Activated CD8-positive, alpha-beta memory T cell treated with anti-CD3 and anti-CD28 coated beads, Interleukin-2, amount 50 U/mL, for 4 hours (primary cell): Measurements from ENCODE around the gene ADIPOR2.

Experiments
- DNase-seq: peaks from one replicate; pipeline ENCODE4 v3.0.0-alpha.2; 2020

ADIPOR2 gene

DNA sequence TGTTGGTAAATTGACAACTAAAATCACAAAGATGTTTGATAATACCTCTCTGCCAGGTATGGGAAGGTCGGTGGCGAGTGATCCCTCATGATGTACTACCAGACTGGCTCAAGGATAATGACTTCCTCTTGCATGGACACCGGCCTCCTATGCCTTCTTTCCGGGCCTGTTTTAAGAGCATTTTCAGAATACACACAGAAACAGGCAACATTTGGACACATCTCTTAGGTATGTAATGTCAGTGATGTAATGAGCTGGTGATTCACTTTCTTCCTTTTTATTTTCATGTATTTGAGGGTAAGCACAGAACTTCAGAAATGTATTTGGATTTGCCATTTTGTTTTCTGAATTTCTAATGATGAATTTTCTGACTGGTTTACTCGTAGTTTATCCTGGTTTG is 86.9 kb downstream of the ADIPOR2 start:
- DNase-seq = no peak

DNA sequence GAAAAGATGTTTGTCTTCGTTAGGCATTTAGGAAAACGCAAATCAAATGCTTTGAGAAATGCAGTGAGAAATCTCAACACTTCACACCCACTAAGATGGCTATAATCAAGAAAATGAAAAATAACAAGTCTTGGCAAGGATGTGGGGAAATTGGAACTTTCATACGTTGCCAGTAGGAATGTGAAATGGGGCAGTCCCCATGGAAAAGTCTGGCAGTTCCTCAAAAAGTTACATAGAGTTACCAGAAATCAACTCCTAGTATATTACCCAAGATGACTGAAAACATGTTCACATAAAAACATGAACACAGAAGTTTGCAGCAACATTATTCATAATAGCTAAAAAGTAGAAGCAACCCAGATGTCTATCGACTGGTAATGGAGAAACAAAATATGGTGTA is 88.0 kb downstream of the ADIPOR2 start:
- no peak for DNase-seq

DNA sequence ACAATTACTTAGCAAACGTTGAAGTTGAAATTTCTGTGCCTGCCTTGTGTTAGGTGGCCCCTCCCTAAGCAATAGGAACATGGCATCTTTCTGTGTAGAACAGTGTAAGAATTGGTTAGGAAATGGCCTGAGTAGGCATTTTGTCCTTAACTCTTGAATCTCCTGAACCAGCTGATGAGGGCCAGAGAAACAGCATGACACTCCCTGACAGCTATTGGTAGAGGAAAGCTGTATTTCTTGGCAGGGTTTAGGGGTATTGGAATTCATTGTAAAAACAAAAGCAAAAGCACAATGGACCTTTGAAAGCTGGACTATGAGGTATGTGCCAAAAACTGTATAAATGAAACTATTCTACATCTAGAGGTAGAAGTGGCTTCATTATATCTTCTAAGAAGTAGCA is 88.9 kb downstream of the ADIPOR2 start:
- no peak for DNase-seq

DNA sequence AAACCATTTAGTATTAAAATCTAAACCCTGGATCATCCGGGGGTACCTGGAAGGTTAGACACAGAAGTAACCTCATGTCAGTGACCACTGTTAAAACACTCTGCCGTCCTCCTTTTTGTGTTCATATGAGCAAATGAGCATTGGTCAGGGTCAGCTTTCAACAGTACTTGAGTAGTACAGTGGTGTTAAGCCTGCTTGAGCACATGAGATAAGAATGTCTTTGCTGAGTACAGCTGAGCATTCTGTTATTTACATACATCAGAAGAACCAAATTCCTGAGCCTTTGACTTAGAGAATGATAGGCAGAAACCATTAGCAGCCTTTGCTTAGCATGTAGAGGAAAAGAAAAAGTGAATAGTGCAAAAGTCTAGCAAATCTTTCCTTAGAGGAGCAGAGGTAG is 90.9 kb downstream of the ADIPOR2 start:
- no peak for DNase-seq

DNA sequence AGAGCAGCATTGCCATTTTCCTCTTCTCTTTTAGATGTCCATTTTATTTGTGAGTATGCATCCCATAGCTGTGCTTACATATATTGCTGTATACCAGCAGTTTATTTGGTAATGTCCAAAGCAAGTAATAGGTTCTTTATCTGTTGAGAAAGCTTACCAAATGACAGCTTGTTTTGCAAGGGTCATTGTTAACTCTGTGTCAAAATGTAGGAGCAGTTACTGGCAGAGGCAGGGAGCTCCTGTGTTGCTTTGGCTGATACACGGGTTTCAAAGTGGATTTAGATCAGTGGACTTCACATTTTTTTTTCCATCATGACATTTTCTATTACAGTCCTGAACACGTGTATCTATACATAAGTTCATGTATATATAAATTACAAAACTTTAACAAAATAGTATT is 91.3 kb downstream of the ADIPOR2 start:
- no peak for DNase-seq

DNA sequence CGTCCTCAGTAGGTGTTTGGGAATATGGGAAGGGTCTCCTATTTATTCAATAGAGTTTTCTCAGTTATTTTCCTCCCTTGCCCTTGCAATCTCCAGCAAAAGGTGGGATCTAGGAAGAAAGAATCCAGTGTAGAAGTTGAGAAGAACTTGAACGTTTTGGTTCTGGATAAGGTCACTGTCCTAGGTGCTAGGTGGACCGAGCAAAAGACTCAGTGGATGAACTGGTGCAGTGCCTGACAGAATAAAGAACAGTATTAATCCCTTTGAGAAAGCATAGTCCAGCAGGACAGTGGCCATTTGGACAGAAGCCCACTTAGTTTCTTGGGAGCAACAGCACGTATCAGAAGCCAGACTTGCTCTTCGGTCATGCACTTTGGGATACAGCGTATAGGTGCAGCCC is 96.8 kb downstream of the ADIPOR2 start:
- no peak for DNase-seq

DNA sequence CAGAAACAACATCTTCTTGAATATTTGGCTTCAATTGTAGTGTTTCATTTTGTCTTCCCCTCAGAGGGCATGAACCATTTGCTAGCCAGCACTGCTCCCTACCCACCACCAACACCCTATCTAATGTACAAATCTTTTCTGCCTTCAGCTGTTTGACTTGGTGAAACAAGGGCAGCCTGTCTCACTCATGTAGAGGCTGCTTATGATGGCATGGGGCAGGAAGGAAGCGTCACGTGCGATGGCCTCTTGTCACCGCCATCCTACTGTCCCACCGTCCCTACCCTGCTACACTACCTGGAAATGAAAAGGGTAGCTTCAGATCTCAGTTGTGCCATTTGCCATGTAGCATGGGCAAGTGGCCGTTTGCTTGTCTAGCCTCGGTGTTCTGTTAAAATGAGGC is 99.6 kb downstream of the ADIPOR2 start:
- DNase-seq = no peak

DNA sequence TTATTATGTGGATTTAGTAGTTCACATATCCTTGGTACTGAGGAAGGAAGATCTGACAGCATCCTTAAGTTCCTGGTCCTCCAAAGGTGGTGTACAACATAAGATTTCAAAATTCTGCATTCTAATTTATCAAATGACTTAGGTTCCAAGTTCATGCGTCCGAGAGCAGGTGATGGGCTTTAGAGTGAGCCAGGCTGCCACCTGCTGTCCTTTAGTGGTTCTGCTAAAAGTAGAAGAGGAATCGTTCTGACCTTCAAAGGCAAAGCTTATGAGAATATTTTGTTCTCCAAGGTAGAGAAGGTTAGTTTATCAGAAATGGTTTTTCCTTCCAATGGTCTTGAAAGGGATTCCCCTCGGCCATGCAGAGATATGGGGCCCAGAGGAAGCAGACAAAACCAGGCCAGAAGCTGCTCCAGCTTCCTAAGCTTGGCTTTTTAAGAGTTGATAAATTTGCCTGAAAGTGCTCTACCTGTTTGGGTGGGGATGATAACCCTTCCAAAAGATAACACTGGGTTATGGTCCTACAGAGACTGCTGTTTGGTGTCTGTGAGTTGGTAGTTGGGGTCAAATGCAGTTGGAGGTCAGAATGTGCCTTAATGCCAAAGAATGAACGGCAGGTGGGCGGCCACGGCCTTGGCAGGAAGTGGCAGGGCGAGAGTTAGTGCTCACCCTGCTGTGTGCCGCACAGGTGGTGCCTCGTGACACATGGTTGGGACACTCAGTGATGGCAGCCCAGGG is 100.4 kb downstream of the ADIPOR2 start:
- peak; percentile 66 for DNase-seq

DNA sequence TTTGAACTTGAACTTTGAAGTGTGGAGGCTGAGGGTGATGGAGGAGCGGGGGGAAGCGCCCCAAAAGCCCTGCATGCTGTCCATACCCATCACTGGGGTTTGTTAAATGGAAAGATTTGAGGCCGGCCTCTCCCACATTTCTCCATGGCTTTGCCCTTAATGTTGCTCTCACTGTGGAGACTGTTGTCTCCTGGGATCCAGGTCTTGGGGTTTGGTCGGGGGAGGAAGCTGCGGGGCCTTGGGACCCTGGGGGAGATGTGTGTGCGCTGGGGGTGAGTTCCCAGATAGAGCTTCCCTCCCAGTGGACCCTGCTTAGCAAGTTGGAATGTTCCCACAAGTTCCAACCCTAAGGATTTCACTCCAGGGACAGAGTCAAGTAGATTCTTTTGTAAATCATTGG is 101.5 kb downstream of the ADIPOR2 start:
- no peak for DNase-seq

DNA sequence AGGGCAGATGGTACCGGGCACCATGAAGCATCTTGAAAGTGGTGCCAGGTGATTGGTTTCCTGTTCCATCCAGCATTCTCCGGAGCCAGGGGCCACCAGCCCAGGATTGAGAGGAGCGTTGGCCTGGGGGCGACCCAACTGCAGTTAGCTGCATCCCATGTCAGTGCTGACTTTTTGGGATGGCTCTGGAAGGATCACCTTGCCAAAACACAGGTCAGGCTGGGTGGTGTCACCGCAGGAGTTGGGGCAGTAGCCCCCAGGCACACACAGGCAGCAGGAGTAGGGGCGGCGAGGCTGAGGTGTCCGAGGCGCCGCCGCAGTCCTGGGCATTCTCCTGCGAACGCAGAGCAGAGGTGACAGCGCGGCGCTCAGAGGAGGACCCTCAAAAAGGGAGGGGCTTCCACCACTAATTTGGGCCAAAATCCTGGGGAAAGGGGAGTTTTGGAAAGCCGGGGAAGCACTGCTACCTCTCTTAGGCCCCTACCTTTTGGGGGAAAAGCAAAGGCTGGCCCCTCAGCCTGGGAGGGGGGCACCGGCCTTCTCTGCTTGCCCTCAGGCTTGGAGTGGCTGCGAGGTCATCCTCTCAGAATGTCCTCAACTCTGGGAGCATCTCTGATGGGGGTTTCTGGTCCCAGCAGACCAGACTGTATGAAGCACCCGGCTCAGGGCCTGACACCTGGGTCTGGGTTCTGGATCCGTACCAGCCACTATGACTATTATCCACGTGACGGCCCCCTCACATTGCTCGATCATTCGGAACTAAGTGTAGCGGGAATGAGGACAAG is 102.7 kb downstream of the ADIPOR2 start:
- DNase-seq = no peak

DNA sequence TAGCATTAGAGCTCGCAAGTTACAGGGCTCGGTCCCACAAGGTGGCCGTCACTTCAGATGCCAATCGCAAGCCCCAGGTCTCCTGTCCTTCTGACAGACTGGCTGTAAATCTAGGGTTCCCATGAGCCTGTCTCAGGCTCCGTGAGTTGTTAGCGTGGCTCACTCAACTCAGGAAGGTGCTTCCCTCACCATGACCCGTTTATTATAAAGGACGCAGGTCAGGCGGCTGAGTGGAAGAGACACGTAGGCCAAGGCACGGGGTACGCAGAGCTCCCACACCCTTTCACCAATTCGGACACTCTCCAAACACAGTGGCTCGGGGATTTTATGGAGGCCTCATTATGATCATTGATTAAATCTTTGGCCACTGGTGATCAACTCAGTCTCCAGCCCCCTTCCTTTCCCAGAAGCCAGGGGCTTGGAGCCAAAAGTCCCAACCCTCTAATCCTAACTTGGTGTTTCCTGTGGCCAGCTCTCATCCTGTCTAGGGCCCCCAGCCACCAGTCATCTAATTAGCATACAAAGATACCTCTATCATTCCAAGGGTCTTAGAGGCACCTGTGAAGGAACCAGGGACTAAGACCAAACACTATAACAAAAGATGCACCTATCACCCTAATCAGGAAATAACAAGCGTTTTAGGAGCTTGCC is 103.7 kb downstream of the ADIPOR2 start:
- no peak for DNase-seq

DNA sequence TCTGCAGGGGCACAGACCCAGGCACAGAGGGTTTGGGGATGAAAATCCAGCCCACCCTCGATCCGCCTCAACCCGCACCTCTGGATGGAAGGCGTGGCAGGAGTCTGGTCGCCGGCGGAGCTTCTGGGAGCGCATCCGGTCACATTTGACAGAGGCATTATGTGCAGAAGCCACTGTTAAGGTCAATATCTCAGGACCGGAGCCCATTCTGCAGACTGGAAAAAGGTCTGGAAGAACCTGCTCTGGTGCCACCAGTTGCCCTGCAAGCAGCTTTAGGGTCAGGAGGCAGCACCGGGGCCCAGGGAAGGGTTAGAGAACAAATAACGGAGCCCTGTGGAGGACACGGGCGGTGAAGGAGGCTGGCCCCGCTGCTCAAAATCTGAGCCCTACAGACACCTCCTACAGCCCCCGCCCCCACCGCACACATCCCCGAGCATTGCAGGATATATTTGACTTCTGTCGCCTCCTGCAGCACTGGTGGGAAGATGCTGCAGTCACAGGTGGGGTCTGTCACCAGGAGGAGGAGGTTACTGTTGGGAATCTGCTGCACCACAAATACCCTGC is 104.4 kb downstream of the ADIPOR2 start:
- DNase-seq = no peak

DNA sequence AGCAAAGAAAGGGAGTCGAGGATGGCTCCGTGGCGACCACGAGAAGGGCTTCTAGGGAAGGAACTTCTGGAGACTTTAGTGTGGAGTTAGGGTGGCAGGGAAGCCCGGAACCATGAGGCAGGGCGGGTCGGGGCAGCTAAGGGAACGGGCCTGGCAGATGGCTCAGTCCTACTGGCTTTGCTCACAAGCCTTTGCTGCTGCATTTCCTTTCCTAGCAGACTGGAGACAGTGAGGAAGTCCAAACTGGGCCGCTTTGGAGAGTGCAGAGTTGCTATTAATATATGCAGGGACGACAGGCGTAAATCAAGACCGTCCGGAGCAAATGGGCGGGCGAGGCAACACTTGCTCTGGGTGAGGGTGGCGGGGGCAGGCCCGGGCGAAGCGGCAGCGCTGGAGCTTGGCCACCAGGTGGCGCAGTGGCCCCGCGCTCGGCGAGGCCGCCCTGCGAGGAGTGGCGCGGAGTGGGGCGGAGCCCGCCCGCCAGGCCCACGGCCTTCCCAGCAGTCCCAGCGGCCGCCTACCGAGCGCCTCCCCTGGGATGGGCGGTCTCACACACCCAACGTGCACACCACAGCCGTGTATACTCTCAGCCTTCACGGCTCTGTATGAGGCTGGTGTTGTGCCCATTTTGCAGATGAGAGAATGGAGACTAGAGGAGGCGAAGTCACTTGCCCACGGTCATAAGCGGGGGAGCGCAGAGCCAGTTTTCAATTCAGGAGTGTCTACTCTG is 105.1 kb downstream of the ADIPOR2 start:
- DNase-seq = peak; percentile 94

DNA sequence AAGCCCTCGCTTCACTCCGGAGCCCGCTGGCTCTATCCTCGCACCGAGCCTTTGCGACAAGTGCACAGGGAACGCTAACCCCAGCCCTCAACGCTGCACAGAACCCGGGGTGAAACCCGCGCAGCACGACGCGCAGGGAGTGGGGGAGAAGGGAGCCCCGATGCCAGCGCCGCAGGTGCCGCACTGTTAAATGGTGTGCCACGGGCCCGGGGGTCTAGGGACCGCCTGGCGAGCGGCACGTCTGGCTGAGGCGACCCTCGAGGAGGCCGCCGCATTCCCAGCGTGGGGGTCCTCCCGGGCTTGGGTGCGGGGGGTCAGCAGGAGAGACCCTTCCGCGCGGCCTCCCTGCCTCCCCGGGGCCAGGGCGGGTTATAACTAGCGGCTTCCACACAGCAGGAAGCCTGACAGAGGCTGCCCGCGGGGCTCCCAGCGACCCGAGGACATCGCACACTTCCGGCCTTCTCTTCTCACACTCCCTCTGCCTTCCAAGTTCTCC is 105.7 kb downstream of the ADIPOR2 start:
- peak; percentile 46 for DNase-seq

DNA sequence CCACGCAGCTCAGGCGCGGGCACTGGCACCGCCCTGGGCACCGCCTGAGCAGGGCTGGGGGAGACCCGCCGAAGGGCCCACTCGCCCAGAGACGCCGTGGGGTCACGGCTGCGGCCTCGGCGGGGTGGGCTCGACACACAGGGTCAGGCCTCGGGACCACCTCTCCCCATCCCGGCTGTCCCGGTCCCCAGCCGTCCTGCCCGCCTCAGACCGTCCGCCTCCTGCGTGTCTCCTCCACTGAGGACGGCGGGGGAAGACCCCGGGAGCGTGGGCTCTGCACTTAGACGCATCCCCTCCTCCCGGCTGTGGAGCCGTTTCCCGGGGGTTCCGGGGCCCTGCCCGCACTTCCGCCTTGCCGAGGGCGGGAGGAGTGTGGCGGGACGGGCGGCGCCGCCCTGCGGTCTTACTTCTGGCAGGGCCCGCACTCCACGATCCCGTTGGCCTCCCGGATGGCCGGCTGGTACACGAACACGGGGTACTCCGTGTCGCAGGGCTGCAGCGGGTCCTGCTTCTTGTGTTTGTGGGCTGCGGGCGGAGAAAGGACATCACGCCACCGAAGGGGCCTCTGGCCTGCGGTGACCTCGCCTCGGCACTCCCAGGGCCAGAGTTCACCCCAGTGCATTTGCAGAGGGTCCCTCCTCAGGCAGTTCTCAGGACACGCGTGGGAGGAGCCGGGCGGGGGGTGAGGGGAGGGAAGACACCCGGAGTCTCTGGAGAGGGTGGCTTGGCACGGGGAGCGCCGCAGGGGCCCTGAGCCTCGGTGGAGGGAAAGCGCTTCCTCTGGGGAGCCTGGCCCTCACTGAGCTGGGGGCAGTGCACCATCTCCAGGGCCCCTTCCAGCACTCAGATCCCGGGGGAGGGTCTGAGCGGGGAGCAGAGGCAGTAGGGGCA is 106.4 kb downstream of the ADIPOR2 start:
- DNase-seq = peak; percentile 57

DNA sequence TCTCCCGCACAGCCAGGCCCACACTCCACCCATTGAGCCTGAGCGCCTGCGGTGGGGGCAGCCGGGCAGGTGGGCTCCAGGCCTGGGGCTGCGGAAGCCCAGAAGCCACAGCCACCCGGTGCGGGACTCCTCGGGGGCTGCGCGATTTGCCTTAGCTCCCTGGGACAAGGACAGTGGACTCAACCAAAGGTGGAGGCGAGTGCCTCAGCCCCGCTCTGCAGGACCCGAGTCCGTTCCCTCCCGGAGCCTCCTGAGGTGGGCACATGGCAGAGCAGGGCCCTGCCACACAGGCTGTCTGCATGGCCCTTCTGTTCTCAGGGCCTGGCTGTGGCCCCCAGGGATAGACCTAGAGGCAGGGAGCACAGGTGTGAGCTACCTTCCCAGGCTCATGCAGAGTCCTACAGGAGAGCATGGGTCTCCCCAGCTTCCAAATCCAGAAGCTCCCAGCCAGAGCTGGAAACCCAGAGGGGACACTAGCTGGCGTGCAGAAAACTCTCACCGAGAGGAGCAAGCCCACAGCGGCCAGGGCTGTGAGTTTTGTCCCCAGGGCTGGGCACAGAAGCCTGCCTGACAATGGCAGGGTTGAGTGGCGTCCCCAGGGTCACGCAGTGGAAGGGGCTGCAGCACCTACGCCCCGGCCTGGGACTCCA is 107.2 kb downstream of the ADIPOR2 start:
- DNase-seq = no peak

DNA sequence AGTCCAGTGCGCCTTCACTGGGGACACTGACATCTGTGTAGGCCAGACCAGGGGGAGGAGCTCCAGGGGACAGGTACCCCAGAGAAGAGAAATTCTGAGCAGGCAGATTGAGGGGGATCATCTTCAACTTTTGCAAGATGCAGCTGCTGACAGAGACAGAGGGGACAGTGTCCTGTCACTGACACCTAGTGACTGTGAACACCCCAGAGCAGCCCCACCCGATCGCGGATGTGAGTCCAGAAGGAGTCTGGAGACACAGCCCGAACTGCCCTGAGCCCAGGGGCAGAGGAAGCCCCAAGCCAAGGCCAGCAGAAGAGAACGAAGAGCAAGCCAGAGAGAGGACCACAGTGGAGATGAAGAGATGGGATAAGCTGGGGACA is 107.8 kb downstream of the ADIPOR2 start:
- no peak for DNase-seq

DNA sequence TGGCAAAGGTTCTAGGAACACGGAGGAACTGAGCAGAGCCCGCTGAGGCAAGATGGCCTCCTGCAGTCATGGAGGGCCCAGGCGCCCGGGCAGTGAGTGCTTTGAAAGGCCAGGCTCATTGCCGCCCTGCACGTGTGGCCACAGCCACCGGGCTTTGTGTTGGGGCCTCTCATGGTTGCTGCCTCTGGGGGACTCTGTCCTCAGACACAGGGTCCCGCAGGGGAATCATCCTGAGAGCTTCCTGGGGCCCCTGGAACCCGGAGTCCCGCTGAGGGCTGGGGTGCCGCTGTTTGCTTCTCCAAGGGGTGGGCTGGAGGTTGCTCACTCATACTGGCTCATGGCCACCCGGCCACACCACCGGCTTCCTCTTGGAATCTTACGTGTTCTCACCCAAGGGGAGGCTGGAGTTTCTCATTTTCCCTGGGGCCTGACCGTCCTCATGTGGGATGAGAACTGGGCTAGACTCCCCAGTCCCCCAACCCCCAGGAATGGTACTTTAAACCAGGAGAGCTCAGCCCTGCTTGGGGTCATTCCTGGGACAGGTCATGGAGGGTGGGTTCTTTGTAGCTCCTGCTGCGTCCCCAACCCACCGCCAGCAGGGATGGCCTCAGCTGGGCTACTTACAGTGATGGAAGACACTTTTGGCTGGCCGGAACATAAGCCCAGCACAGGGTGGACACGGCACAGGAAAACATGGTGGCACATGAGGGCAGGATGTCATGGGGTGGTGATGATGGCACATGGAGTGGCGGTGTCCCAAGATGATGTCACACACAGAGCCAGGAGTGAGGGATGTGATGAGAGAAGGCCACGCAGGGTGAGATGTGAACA is 108.4 kb downstream of the ADIPOR2 start:
- DNase-seq = no peak

DNA sequence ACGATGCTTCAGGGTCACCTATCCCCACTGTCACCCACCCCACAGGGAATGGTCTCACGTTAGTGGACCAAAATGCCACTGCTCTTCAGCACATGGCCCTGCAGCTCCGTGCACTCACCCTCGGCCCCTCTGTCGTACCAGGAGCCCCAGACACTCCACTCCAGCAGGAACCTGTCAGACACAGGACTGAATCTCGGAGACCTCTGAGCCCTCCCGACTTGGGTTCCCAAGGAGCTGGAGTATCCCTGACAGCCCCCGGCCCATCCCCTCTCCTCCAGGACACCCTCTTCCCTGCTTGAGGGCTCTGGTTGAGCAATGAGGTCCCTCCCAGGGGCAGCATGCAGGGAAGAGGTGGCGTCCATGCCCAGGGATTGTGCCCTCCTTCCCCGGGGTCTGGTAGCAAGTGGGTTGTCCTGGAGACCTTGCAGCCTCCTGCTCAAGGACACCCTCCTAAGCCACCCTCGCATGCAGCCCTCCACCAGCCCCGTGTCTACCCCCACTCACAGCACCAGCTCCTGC is 109.1 kb downstream of the ADIPOR2 start:
- DNase-seq = no peak
